Activated CD4-positive, alpha-beta T cell treated with anti-CD3 and anti-CD28 coated beads, Interleukin-2, amount 50 U/mL, for 1 hour (primary cell): ENCODE measurements around the gene WDR64.
"Not testable (repeated sequence)": the region's sequence is repeated elsewhere in the genome, so short reads cannot be mapped to it uniquely, and the experiment has no call there.

Experiments
- DNase-seq: peaks from one replicate; pipeline ENCODE4 v3.0.0-alpha.2; 2020

WDR64 gene

GRCh38 chr1:241749041-241749944, 97.2 kb downstream of the WDR64 start:
- DNase-seq: no peak

- DNase-seq: no peak
Observed at GRCh38 chr1:241749945-241750695, 98.0 kb downstream of the WDR64 start.

- DNase-seq: no peak
Observed at GRCh38 chr1:241751524-241751923, 99.4 kb downstream of the WDR64 start.

GRCh38 chr1:241762713-241763339, 110.7 kb downstream of the WDR64 start:
- DNase-seq: no peak

GRCh38 chr1:241765390-241765789, 113.3 kb downstream of the WDR64 start:
- DNase-seq: no peak

GRCh38 chr1:241767737-241768136, 115.7 kb downstream of the WDR64 start:
- DNase-seq: no peak

GRCh38 chr1:241770115-241770514, 118.0 kb downstream of the WDR64 start:
- no peak for DNase-seq

- DNase-seq: no peak
Observed at GRCh38 chr1:241771117-241771516, 119.0 kb downstream of the WDR64 start.

GRCh38 chr1:241772932-241773500, 120.9 kb downstream of the WDR64 start:
- no peak for DNase-seq

GRCh38 chr1:241773991-241774390, 121.9 kb downstream of the WDR64 start:
- no peak for DNase-seq

- no peak for DNase-seq
Observed at GRCh38 chr1:241775021-241775420, 122.9 kb downstream of the WDR64 start.

- DNase-seq: no peak
Observed at GRCh38 chr1:241776911-241777310, 124.8 kb downstream of the WDR64 start.

GRCh38 chr1:241778117-241778516, 126.0 kb downstream of the WDR64 start:
- no peak for DNase-seq

- DNase-seq: no peak
Observed at GRCh38 chr1:241779897-241780296, 127.8 kb downstream of the WDR64 start.

- DNase-seq: no peak
Observed at GRCh38 chr1:241782396-241782795, 130.3 kb downstream of the WDR64 start.

- no peak for DNase-seq
Observed at GRCh38 chr1:241787691-241788090, 135.6 kb downstream of the WDR64 start.

- DNase-seq: no peak
Observed at GRCh38 chr1:241789061-241789460, 137.0 kb downstream of the WDR64 start.

- DNase-seq: no peak
Observed at GRCh38 chr1:241799416-241799815, 147.3 kb downstream of the WDR64 start.

- no peak for DNase-seq
Observed at GRCh38 chr1:241800640-241801039, 148.6 kb downstream of the WDR64 start.

GRCh38 chr1:241802863-241803262, 150.8 kb downstream of the WDR64 start:
- DNase-seq: no peak

GRCh38 chr1:241804706-241805105, 152.6 kb downstream of the WDR64 start:
- not testable (repeated sequence) for DNase-seq

GRCh38 chr1:241808265-241808664, 156.2 kb downstream of the WDR64 start:
- no peak for DNase-seq

- DNase-seq: no peak
Observed at GRCh38 chr1:241810769-241811405, 158.8 kb downstream of the WDR64 start.
